WTC11 (cell line): ENCODE measurements around the gene PTPN9. TPM values are rescaled to one million over a fixed set of nuclear protein-coding genes. Genes with fewer than 3 reads are reported as not detected.

Experiments used
- ATAC-seq: fragments of 200-7000 bp; cut with Tn5 transposase; 2 replicates; pipeline ENCODE4 v1.10.0; 2021; ENCODE audit warnings: mild to moderate bottlenecking, moderate library complexity
- CTCF ChIA-PET: fragments of 300-600 bp; sonication (Branson Sonifier 250); formaldehyde crosslinking; loops from one replicate; lab custom pipeline; 2021; ENCODE audit warnings: antibody characterized with exemption; lab: Charles Lee
- POLR2A ChIA-PET: fragments of 350-600 bp; sonication (Branson Sonifier 250); formaldehyde crosslinking; loops from one replicate; lab custom pipeline; 2021; ENCODE audit warnings: antibody characterized with exemption; lab: Charles Lee
- DNase-seq: peaks from one replicate; pipeline ENCODE4 v3.0.0; 2021; ENCODE audit warnings: low spot score
- H3K27ac Mint-ChIP-seq: 2 replicates; pipeline ENCODE4 v1.8.0; 2021; ENCODE audit warnings: mixed read lengths
- H3K27me3 Mint-ChIP-seq: 2 replicates; pipeline ENCODE4 v1.8.0; 2021; ENCODE audit warnings: low read depth, mild to moderate bottlenecking, moderate library complexity, mixed read lengths
- H3K36me3 Mint-ChIP-seq: 2 replicates; pipeline ENCODE4 v1.8.0; 2021; ENCODE audit warnings: mixed read lengths
- H3K4me1 Mint-ChIP-seq: 2 replicates; pipeline ENCODE4 v1.8.0; 2022; ENCODE audit warnings: mixed read lengths
- H3K4me3 Mint-ChIP-seq: 2 replicates; pipeline ENCODE4 v1.8.0; 2021; ENCODE audit warnings: mild to moderate bottlenecking, moderate library complexity, mixed read lengths
- H3K9me3 Mint-ChIP-seq: 2 replicates; pipeline ENCODE4 v1.8.0; 2021; ENCODE audit warnings: mixed read lengths
- FOXJ3 ChIP-seq: sonication (generic); formaldehyde crosslinking; IDR thresholded peaks from 2 replicates; pipeline ENCODE4 v1.9.0; 2021; ENCODE audit warnings: missing genetic modification reagents, mild to moderate bottlenecking, borderline replicate concordance
- GABPB1 ChIP-seq: sonication (generic); formaldehyde crosslinking; IDR thresholded peaks from 2 replicates; pipeline ENCODE4 v1.8.1; 2023; ENCODE audit warnings: mild to moderate bottlenecking, missing genetic modification reagents
- JAZF1 ChIP-seq: fragments of 250-450 bp; sonication (Bioruptor Pico); IDR thresholded peaks from 2 replicates; pipeline ENCODE4 v1.9.0; 2021; ENCODE audit warnings: moderate library complexity, mild to moderate bottlenecking, inconsistent platforms
- KAT7 ChIP-seq: sonication (generic); formaldehyde crosslinking; IDR thresholded peaks from 2 replicates; pipeline ENCODE4 v1.8.1; 2023; ENCODE audit warnings: missing genetic modification reagents, mild to moderate bottlenecking, borderline replicate concordance
- MYBL2 ChIP-seq: sonication (generic); formaldehyde crosslinking; IDR thresholded peaks from 2 replicates; pipeline ENCODE4 v1.8.1; 2023; ENCODE audit warnings: mild to moderate bottlenecking, moderate library complexity, missing genetic modification reagents
- ZNF317 ChIP-seq: sonication (generic); formaldehyde crosslinking; IDR thresholded peaks from 2 replicates; pipeline ENCODE4 v1.8.1; 2023; ENCODE audit warnings: low read depth, mild to moderate bottlenecking, moderate library complexity, missing genetic modification reagents, borderline replicate concordance
- ZNF423 ChIP-seq: fragments of 250-450 bp; sonication (Bioruptor Pico); IDR thresholded peaks from 2 replicates; pipeline ENCODE4 v2.1.2; 2022; ENCODE audit warnings: mild to moderate bottlenecking, moderate library complexity
- total RNA-seq: library from RNA; stranded (reverse); gene quantifications from 3 replicates; pipeline ENCODE4 v1.2.3, GENCODE V29; 2021
- TF ChIP-seq, protein P1 (sequence below): fragments of 250-450 bp; sonication (Bioruptor Pico); IDR thresholded peaks from 2 replicates; pipeline ENCODE4 v1.9.0; 2021; ENCODE audit warnings: mild to moderate bottlenecking
- TF ChIP-seq, protein P2 (sequence below): fragments of 250-450 bp; sonication (Bioruptor Pico); IDR thresholded peaks from 2 replicates; pipeline ENCODE4 v1.9.0; 2021; ENCODE audit warnings: mild to moderate bottlenecking, borderline replicate concordance
- TF ChIP-seq, protein P3 (sequence below): fragments of 250-450 bp; sonication (Bioruptor Pico); IDR thresholded peaks from 2 replicates; pipeline ENCODE4 v1.9.0; 2021; ENCODE audit warnings: moderate library complexity, mild to moderate bottlenecking, inconsistent platforms, borderline replicate concordance
- TF ChIP-seq, protein P4 (sequence below): sonication (generic); formaldehyde crosslinking; conservative IDR thresholded peaks from 2 replicates; pipeline ENCODE4 v1.8.1; 2022; ENCODE audit warnings: mild to moderate bottlenecking, missing genetic modification reagents
- TF ChIP-seq, protein P5 (sequence below): sonication (generic); formaldehyde crosslinking; IDR thresholded peaks from 2 replicates; pipeline ENCODE4 v1.8.0; 2022; ENCODE audit warnings: mild to moderate bottlenecking, missing genetic modification reagents
- TF ChIP-seq, protein P6 (sequence below): sonication (generic); formaldehyde crosslinking; IDR thresholded peaks from 2 replicates; pipeline ENCODE4 v1.8.0; 2022; ENCODE audit warnings: mild to moderate bottlenecking, missing genetic modification reagents

Gene PTPN9
- total RNA-seq, 1 experiment from 2014 or later = 45.5 TPM

DNA sequence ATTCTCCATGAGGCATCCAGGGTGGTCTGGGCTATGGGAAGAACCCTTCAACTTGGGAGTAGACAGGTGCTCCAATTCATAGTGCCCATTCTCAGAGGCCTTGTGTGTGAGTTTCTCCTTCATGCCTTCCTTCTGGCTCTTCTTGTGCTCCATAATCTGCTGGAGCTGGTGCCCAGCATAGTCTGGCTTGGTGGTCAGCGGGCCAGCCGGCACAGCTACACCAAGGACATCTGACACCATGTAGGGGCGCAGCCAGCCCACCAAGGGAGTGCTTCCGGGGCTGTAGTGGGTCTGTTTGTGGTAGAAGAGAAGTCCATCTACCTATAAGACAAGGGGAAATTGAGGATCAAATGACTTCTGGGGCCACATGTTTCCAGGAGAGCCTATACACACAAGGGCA is 19.2 kb upstream of the PTPN9 start (continued):
- TF ChIP-seq, protein P1, sequence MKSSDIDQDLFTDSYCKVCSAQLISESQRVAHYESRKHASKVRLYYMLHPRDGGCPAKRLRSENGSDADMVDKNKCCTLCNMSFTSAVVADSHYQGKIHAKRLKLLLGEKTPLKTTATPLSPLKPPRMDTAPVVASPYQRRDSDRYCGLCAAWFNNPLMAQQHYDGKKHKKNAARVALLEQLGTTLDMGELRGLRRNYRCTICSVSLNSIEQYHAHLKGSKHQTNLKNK = no peak
- no peak for TF ChIP-seq ZNF423 (CRISPR knock-in tag)
- TF ChIP-seq, protein P2, sequence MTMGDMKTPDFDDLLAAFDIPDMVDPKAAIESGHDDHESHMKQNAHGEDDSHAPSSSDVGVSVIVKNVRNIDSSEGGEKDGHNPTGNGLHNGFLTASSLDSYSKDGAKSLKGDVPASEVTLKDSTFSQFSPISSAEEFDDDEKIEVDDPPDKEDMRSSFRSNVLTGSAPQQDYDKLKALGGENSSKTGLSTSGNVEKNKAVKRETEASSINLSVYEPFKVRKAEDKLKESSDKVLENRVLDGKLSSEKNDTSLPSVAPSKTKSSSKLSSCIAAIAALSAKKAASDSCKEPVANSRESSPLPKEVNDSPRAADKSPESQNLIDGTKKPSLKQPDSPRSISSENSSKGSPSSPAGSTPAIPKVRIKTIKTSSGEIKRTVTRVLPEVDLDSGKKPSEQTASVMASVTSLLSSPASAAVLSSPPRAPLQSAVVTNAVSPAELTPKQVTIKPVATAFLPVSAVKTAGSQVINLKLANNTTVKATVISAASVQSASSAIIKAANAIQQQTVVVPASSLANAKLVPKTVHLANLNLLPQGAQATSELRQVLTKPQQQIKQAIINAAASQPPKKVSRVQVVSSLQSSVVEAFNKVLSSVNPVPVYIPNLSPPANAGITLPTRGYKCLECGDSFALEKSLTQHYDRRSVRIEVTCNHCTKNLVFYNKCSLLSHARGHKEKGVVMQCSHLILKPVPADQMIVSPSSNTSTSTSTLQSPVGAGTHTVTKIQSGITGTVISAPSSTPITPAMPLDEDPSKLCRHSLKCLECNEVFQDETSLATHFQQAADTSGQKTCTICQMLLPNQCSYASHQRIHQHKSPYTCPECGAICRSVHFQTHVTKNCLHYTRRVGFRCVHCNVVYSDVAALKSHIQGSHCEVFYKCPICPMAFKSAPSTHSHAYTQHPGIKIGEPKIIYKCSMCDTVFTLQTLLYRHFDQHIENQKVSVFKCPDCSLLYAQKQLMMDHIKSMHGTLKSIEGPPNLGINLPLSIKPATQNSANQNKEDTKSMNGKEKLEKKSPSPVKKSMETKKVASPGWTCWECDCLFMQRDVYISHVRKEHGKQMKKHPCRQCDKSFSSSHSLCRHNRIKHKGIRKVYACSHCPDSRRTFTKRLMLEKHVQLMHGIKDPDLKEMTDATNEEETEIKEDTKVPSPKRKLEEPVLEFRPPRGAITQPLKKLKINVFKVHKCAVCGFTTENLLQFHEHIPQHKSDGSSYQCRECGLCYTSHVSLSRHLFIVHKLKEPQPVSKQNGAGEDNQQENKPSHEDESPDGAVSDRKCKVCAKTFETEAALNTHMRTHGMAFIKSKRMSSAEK (CRISPR knock-in tag) = no peak
- no peak for TF ChIP-seq ZNF317 (CRISPR knock-in tag)
- no peak for TF ChIP-seq MYBL2 (CRISPR knock-in tag)
- TF ChIP-seq, all 79 proteins: peak for 0

DNA sequence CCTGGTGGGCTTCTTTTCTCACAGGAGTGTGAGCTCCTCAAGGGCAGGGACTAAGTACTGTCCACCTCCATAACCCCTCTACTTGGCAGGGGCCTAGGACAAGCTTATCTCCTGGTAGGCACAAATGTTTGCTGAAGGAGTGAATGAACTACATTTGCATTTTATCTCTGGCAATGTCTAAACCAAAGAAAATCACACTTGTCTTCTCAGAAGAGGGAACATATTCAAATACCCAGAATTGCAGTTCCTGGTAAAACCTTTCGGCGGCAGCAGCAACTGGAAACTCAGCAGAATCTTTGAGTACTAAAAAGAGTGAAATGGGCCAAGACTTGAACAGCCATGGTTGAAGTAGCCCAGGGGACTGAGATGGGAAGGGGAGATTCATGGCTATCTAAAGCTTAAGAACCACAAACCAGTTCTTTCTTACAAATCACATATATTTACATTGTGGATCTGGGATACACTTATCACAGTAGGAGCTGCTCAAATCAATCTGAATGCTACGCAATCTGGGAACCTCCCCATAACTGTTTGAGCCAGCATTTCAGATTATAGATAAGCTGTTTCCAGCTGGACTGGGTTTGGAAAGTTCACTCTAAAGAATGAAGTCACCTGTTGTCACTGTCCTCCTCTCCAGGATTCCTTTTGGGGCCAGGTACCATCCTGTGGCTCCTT is 18.7 kb upstream of the PTPN9 start:
- DNase-seq (peak; percentile 35), ATAC-seq (peak; percentile 38; the same call in 1 of the 2 replicates)
- POLR2A ChIA-PET = no interaction called here
- Mint-ChIP-seq H3K4me1 (no peaks in the 10 kb centered on the region), H3K9me3 (no peaks in the 10 kb centered on the region), H3K4me3 (no peak overlapping the region), H3K27me3 (no peaks in the 10 kb centered on the region), H3K36me3 (peaks cover 25% of the 10 kb centered on the region), H3K27ac (no peak overlapping the region)
- CTCF ChIA-PET = interaction anchor here (0.5 to 2.0 kb wide), 12 partner anchors 10 to 230 kb away, joined by 3 to 7 read pairs (median 4); partner anchors contain the start of genes MAN2C1, PTPN9, SIN3A and SNX33
- TF ChIP-seq, protein P3, sequence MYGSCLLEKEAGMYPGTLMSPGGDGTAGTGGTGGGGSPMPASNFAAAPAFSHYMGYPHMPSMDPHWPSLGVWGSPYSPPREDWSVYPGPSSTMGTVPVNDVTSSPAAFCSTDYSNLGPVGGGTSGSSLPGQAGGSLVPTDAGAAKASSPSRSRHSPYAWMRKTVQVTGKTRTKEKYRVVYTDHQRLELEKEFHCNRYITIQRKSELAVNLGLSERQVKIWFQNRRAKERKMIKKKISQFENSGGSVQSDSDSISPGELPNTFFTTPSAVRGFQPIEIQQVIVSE (CRISPR knock-in tag) = no peak
- no peak for TF ChIP-seq JAZF1 (CRISPR knock-in tag)
- TF ChIP-seq, protein P4, sequence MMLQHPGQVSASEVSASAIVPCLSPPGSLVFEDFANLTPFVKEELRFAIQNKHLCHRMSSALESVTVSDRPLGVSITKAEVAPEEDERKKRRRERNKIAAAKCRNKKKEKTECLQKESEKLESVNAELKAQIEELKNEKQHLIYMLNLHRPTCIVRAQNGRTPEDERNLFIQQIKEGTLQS (CRISPR knock-in tag) = no peak
- TF ChIP-seq KAT7 (CRISPR knock-in tag) = no peak
- TF ChIP-seq, protein P5, sequence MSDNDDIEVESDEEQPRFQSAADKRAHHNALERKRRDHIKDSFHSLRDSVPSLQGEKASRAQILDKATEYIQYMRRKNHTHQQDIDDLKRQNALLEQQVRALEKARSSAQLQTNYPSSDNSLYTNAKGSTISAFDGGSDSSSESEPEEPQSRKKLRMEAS (CRISPR knock-in tag) = no peak
- TF ChIP-seq, protein P6, sequence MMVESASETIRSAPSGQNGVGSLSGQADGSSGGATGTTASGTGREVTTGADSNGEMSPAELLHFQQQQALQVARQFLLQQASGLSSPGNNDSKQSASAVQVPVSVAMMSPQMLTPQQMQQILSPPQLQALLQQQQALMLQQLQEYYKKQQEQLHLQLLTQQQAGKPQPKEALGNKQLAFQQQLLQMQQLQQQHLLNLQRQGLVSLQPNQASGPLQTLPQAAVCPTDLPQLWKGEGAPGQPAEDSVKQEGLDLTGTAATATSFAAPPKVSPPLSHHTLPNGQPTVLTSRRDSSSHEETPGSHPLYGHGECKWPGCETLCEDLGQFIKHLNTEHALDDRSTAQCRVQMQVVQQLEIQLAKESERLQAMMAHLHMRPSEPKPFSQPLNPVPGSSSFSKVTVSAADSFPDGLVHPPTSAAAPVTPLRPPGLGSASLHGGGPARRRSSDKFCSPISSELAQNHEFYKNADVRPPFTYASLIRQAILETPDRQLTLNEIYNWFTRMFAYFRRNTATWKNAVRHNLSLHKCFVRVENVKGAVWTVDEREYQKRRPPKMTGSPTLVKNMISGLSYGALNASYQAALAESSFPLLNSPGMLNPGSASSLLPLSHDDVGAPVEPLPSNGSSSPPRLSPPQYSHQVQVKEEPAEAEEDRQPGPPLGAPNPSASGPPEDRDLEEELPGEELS (CRISPR knock-in tag) = no peak
- TF ChIP-seq GABPB1 (CRISPR knock-in tag) = no peak
- TF ChIP-seq FOXJ3 (CRISPR knock-in tag) = no peak
